Gastrocnemius medialis (tissue), 4 donors: ENCODE data around the gene KLHDC7B. TPM values are rescaled to one million over a fixed set of nuclear protein-coding genes. Genes with fewer than 3 reads are reported as not detected.

Source experiments
- ATAC-seq, 2 donors: fragments of 150-250 bp; one replicate each; pipeline ENCODE4 v1.9.1; 2016
- DNase-seq, 2 donors: peaks; one replicate each; pipeline ENCODE4 v3.0.0-alpha.2; 2019
- H3K27ac ChIP-seq, 4 donors: fragments of 200-600 bp; sonication (generic); 1 replicate in 1 of 4; 2 replicates in 3 of 4; pipeline ENCODE4 v1.5.1; 2016 to 2018; ENCODE audit warnings: mild to moderate bottlenecking in 2 of 4, moderate library complexity in 1 of 4
- H3K27me3 ChIP-seq, 3 donors: fragments of 200-600 bp; sonication (generic) in 2 of 3; 1 replicate in 1 of 3; 2 replicates in 2 of 3; pipeline versions ENCODE4 v1.5.1 to v1.6.0; 2016 to 2019; ENCODE audit warnings: mild to moderate bottlenecking in 1 of 3, moderate library complexity in 1 of 3
- H3K36me3 ChIP-seq, 2 donors: fragments of 200-600 bp; sonication (generic) in 1 of 2; one replicate each; pipeline ENCODE4 v1.5.1; 2017 to 2018
- H3K4me1 ChIP-seq, 2 donors: fragments of 200-600 bp; sonication (generic) in 1 of 2; one replicate each; pipeline ENCODE4 v1.5.1; 2016 to 2017; ENCODE audit warnings: mild to moderate bottlenecking in 2 of 2
- H3K4me3 ChIP-seq, 4 donors: fragments of 200-600 bp; sonication (generic) in 3 of 4; 1 replicate in 1 of 4; 2 replicates in 3 of 4; pipeline ENCODE4 v1.5.1; 2016 to 2019; ENCODE audit warnings: mild to moderate bottlenecking in 2 of 4
- H3K9me3 ChIP-seq, 3 donors: fragments of 200-600 bp; sonication (generic) in 2 of 3; 1 replicate in 1 of 3; 2 replicates in 2 of 3; pipeline ENCODE4 v1.5.1; 2016 to 2019
- POLR2A ChIP-seq, 2 donors: fragments of 450-650 bp; IDR thresholded peaks; one replicate each; pipeline ENCODE4 v1.6.1; 2017; ENCODE audit warnings: antibody characterized with exemption in 2 of 2, mild to moderate bottlenecking in 2 of 2, moderate library complexity in 2 of 2
- in situ Hi-C, 4 donors: fragments of 200-750 bp; cut with MboI; loops; one replicate each; pipeline versions ENCODE4 v1.15.0 to v1.8.0; 2017; ENCODE audit warnings: low sequenced_read_pairs in 4 of 4
- intact Hi-C: fragments of 100-400 bp; cut with DNase I; formaldehyde crosslinking; loops from one replicate; pipeline ENCODE4 v1.15.1; 2023; ENCODE audit warnings: low total_unique reads
- total RNA-seq, 4 donors: library from RNA; depleted of rRNA; stranded (reverse); fragments of >200 nt; gene quantifications; one replicate each; pipeline versions ENCODE4 v1.1.0 to v1.2.3, GENCODE V29; 2016
- TF ChIP-seq, protein P1 (sequence below), 5 experiments: fragments of 450-650 bp in 3 of 5; fragments of 200-600 bp in 2 of 5; sonication (generic) in 2 of 5; IDR thresholded peaks in 4 of 5; conservative IDR thresholded peaks in 1 of 5; 1 replicate in 4 of 5; 2 replicates in 1 of 5; pipeline ENCODE4 v1.5.1; 2016 to 2019; ENCODE audit warnings: antibody characterized with exemption in 5 of 5, mild to moderate bottlenecking in 3 of 5, moderate library complexity in 3 of 5

Gene KLHDC7B
- total RNA-seq, 4 donors from 2014 or later, result not detected

DNA sequence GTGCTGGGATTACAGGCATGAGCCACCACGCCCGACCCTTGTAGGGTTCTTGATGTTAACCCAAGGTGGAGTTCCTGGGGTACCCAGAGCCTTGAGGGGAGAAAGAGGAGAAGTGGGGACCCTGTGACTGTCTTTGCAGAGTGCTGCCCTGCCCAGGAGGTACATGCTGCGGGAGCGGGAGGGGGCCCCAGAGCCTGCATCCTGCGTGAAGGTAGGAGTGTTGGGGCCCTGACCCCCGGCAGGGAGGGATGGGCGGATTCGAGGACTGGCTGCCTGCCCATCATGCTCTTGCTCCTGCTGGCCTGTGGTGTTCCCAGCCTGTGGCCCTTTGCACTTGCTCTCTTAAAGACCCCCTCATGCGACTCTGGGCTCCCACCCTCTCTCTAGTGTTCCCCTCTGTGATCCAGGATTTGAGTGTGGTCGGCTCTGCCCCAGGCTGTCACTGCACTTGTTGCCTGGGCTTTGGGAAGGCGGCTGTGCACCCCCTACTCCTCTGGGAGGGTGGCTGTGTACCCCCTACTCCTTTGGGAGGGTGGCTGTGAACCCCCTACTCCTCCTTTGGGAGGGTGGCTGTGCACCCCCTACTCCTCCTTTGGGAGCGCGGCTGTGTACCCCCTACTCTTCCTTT, 24.8 kb upstream of the KLHDC7B start:
- ATAC-seq (no peak), DNase-seq (no peak)
- no peaks in the 10 kb centered on the region for H3K27me3 ChIP-seq
- intact Hi-C loops (no loop called here), in situ Hi-C loops (no loop called here)
- H3K36me3 ChIP-seq, result peaks cover 0 to 61% of the 10 kb centered on the region in 2 donors
- H3K27ac ChIP-seq, result no peak overlapping the region
- no peak for TF ChIP-seq POLR2A (IDR thresholded peaks at IDR 0.05)
- TF ChIP-seq, protein P1, sequence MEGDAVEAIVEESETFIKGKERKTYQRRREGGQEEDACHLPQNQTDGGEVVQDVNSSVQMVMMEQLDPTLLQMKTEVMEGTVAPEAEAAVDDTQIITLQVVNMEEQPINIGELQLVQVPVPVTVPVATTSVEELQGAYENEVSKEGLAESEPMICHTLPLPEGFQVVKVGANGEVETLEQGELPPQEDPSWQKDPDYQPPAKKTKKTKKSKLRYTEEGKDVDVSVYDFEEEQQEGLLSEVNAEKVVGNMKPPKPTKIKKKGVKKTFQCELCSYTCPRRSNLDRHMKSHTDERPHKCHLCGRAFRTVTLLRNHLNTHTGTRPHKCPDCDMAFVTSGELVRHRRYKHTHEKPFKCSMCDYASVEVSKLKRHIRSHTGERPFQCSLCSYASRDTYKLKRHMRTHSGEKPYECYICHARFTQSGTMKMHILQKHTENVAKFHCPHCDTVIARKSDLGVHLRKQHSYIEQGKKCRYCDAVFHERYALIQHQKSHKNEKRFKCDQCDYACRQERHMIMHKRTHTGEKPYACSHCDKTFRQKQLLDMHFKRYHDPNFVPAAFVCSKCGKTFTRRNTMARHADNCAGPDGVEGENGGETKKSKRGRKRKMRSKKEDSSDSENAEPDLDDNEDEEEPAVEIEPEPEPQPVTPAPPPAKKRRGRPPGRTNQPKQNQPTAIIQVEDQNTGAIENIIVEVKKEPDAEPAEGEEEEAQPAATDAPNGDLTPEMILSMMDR (IDR thresholded peaks at IDR 0.05 in 4 of 5, conservative IDR thresholded peaks at IDR 0.05 in 1 of 5), result no peak
- no peak overlapping the region for H3K4me3 ChIP-seq
- H3K9me3 ChIP-seq, result no peaks in the 10 kb centered on the region
- H3K4me1 ChIP-seq, result peaks cover 7 to 12% of the 10 kb centered on the region in 2 donors

DNA sequence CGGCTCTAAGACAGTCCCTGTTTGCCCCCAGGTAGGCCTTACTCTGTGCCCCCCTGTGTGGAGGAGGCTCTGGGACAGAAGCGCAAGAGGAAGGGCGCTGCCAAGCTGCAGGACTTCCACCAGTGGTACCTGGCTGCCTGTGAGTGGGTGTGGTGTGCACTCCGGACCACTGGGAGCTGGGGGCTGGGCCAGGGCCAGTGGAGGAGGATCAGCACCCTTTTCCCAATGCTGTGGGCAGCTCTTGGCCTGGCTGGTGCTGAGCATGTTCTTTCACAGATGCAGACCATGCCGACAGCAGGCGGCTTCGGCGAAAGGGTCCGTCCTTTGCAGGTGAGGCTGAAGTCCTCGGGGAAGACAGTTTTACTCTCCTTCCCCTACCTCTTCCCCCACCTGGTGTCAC, 24.0 kb upstream of the KLHDC7B start:
- DNase-seq, result no peak
- intact Hi-C loops (no loop called here), in situ Hi-C loops (no loop called here)
- no peak overlapping the region for H3K4me3 ChIP-seq
- peaks cover 0 to 56% of the 10 kb centered on the region in 2 donors for H3K36me3 ChIP-seq
- no peaks in the 10 kb centered on the region for H3K9me3 ChIP-seq
- no peak overlapping the region for H3K27ac ChIP-seq
- H3K4me1 ChIP-seq, result peaks cover 12 to 16% of the 10 kb centered on the region in 2 donors
- no peaks in the 10 kb centered on the region for H3K27me3 ChIP-seq
- TF ChIP-seq, protein P1 (IDR thresholded peaks at IDR 0.05 in 4 of 5, conservative IDR thresholded peaks at IDR 0.05 in 1 of 5), result no peak
- no peak for TF ChIP-seq POLR2A (IDR thresholded peaks at IDR 0.05)
- no peak for ATAC-seq

DNA sequence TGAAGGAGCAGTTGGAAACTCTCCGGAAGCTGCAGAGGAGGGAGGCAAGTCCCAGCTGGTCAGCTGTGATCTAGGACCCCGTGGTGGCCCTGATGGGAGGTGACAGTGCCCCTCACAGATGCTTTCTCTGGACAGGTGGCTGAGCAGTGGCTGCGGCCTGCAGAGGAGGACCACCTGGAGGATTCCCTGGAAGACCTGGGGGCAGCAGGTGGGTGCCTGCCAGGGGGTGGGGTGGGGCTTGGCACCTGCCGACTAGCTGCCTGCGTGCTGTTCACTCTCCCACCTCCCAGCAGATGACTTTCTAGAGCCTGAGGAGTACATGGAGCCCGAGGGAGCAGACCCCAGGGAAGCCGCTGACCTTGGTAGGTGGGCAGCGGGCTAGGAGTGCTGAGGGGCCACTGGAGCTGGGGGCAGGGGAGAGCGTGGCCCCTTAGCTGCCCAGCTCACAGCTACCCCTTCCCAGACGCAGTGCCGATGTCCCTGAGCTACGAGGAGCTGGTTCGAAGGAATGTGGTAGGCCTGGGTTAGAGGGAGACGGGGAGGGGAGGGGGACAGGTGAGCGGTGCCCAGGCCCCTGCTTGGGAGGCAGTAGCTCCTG, 23.4 kb upstream of the KLHDC7B start:
- Histone ChIP-seq H3K36me3 (peaks cover 0 to 52% of the 10 kb centered on the region in 2 donors), H3K4me3 (no peak overlapping the region), H3K4me1 (peaks cover 13 to 18% of the 10 kb centered on the region in 2 donors), H3K27ac (no peak overlapping the region), H3K27me3 (no peaks in the 10 kb centered on the region), H3K9me3 (no peaks in the 10 kb centered on the region)
- TF ChIP-seq POLR2A (IDR thresholded peaks at IDR 0.05), result no peak
- TF ChIP-seq, protein P1 (IDR thresholded peaks at IDR 0.05 in 4 of 5, conservative IDR thresholded peaks at IDR 0.05 in 1 of 5), result no peak
- ATAC-seq, result no peak
- in situ Hi-C loops, result no loop called here
- intact Hi-C loops, result no loop called here
- no peak for DNase-seq

DNA sequence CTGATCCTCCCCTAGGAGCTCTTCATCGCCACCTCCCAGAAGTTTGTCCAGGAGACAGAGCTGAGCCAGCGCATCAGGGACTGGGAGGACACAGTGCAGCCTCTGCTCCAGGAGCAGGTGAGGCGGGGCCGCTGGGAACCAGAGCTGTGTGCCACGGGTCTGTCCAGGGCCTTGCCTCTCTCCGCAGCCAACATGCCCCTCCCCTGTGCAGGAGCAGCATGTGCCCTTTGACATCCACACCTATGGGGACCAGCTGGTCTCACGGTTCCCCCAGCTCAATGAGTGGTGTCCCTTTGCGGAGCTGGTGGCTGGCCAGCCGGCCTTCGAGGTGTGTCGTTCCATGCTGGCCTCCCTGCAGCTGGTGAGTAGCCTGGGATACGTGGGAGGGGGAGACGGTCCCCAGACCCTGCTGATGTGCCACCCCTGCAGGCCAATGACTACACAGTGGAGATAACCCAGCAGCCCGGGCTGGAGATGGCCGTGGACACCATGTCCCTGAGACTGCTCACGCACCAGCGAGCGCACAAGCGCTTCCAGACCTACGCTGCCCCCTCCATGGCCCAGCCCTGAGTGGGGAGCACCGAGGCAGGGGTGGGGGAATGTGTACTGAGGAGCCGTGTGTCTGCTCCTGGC, 22.8 kb upstream of the KLHDC7B start:
- TF ChIP-seq POLR2A (IDR thresholded peaks at IDR 0.05), result no peak
- TF ChIP-seq, protein P1 (IDR thresholded peaks at IDR 0.05 in 4 of 5, conservative IDR thresholded peaks at IDR 0.05 in 1 of 5), result no peak
- Histone ChIP-seq H3K4me1 (peaks cover 13 to 18% of the 10 kb centered on the region in 2 donors), H3K36me3 (peaks cover 0 to 46% of the 10 kb centered on the region in 2 donors), H3K27ac (no peak overlapping the region), H3K9me3 (no peaks in the 10 kb centered on the region), H3K4me3 (no peak overlapping the region), H3K27me3 (no peaks in the 10 kb centered on the region)
- DNase-seq, result no peak
- no peak for ATAC-seq
- intact Hi-C loops, result no loop called here
- in situ Hi-C loops, result no loop called here
